Limb (tissue), 2 donors: ENCODE measurements around the gene PLPPR3.

ENCODE experiments used
- DNase-seq, 2 donors: peaks; one replicate each; pipeline ENCODE4 v3.0.0-alpha.2; 2016; ENCODE audit errors: extremely low spot score in 2 of 2

PLPPR3 gene, protein sequence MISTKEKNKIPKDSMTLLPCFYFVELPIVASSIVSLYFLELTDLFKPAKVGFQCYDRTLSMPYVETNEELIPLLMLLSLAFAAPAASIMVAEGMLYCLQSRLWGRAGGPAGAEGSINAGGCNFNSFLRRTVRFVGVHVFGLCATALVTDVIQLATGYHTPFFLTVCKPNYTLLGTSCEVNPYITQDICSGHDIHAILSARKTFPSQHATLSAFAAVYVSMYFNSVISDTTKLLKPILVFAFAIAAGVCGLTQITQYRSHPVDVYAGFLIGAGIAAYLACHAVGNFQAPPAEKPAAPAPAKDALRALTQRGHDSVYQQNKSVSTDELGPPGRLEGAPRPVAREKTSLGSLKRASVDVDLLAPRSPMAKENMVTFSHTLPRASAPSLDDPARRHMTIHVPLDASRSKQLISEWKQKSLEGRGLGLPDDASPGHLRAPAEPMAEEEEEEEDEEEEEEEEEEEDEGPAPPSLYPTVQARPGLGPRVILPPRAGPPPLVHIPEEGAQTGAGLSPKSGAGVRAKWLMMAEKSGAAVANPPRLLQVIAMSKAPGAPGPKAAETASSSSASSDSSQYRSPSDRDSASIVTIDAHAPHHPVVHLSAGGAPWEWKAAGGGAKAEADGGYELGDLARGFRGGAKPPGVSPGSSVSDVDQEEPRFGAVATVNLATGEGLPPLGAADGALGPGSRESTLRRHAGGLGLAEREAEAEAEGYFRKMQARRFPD

DNA sequence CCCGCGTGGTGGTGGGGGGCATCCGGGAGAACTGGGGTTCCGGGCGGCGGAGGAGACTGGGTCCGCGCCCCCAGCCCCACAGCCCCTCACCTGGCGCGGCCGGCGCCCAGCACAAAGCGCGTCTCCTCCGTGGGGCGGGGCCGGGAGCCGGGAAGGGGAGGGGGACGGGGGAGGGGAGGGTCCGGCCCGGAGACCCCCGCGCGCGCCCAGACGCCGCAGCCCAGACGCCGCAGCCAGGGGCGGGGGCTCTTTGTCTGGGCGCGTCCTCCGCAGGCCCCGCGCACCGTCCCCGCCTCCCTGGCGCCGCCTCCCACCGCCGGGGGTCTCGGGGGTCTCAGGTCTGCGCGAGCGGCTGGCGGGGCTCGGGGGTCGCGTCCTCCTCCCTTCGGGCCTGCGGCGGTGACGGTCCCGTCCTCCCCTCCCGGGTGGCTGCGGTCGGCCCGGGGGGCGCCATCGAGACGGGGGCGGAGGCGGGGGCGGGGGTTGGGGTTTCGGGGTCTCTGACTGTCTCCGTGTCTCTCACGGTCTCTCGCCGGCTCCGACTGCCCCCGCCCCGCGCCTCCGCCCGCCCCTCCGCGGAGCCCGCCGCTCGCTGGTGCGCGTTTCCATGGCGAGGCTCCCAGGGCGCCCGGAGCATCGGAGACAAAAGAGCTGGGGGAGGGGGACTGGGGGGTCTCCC, at the start of gene PLPPR3:
TSS of gene PLPPR3 (minus strand) at position 131 of the 679 bp plus-strand sequence. CDS start 396 bp downstream, outside the sequence.
- DNase-seq, result peak in 1 of 2 donors; percentile 86

DNA sequence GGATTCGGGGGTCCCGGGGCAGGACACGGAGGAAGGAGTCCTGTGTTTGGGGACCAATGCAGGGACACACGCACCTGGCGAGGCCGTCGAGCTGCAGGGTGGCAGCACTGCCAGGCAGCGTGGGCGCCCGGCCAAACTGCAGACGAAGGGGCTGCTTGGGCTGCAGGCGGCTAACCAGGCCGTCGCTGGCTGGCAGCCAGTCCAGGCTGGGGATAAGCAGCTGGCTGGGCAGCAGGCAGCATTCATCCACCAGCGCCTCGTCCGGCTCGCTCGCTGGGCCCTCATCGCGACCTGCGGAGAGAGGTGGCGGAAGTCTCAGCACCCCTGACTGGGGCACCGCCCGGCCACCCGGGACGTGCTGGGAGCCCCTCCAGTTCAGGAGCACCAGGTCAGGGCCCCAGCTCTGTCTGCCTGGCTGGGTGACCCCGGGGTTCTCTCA, 49.2 kb upstream of the PLPPR3 start:
- DNase-seq, result no peak

DNA sequence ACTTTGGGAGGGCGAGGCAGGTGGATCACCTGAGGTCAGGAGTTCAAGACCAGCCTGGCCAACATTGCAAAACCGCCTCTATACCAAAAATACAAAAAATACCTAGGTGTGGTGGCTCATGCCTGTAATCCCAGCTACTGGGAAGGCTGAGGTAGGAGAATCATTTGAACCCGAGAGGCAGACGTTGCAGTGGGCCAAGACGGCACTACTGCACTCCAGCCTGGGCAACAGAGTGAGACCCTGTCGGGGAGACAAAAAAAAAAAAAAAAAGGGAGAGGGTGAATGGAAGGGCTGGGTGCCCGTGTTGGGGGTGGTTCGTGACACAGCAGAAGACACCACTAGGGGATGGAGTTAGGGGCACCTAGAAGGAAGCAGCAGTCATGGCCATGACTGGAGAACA, 48.6 kb upstream of the PLPPR3 start:
- DNase-seq, result no peak

DNA sequence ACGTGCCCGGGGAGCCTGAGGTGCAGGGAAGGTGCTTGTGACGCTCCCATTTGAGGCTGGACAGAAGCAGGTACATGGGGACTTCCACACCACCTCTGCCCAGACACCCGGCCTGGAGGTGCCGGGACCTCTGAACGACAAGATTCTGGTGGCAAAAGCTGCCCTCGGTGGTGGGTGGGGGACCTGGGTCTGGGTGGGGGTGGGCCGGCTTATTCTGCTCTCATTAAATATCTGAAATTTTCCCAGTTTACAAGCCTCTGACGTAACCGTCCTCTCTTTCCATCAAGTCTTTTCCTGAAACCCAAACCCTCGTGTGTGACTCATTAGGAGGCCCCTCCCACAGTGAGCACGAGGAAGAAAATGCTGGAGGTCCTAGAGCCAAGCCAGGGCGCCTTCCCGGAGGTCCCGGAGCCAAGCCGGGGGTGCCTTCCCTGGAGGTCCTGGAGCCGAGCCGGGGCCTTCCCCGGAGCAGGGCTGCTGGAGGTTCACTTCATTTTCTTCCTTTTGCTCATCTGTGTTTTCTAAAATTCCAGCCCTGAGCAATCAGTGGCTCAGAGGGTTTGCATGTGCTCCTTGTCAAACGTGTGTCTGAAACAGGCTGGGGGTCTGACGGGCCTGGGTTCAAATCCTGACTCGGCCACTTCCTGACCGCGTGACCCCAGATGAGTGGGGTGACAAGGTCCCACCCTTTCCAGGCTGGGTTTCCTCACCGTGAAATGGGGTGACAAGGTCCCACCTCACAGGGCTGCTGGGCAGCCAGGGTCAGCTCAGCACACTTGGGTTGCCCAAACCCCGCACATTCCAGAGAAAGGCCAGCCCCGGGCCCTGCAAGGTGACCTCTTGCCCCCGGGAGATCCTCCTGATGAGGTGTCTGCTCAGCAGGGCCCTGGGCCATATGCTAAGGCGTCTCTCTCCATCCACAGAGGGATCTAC, 47.8 kb upstream of the PLPPR3 start:
- DNase-seq, result peak in 1 of 2 donors; percentile 36

DNA sequence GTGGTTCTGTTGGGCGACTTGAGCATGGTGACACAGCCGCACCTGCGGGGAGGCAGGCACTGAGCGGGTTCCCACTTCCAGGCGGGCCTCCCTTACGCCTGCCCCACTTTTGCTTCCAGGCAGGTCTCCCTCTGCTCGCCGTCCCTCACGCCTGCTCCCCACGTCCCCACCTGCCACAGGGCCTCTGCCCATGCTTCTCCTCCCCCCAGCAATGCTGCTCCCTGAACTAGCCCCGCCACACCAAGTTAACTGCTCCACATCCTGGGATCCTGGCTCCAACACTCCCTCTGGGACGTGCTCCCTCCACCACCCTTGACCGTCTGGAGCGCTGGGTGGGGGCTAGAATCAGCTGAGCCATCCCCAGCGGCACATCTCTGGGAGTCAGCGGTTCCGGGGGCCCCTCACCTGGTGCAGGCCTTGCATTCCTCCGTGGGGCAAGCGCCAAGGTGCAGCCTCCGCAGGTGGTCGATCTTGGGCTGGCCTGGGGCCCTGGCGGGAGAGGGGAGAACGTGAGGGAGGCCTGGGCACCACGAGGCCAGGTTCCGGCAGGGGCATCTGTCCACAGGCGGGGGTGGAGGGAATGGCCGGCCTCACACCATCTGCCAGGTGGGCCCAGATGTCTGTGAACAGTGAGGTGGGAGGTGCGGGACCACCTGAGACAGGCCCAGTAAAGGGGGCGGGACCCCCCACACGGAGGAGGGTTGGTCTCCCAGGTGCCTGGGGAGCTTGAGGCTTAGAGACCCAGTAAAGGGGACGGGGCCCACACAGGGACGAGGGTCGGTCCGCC, 46.9 kb upstream of the PLPPR3 start:
- DNase-seq, result no peak

DNA sequence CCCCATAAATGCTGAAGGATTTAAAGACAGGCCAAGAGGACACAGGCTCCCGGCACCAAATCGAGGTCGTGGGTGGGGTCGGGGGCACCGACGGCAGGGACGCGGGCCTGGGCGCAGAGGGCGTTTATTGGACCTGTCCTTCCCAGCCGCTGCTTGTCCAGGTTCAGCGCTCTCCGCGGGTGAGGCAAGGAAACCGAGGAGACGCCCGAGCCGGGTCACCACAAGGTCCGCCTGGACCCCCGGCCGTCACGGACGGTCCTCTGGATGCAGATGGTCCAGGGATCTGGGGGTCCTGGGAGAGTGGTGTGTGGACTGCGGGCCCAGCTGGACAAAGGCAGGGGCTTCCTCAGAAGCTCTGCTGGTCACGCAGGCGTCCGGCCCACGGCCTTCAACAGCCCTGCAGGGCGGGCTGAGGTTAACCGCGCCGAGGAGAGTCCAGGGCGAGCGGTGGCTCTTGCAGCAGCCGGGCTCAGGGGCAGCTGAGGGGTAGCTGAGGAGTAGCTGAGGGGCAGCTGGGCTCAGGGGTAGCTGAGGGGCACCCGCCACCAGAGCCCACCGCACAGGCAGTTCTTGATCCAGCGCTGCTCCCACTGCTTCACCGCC, 46.2 kb upstream of the PLPPR3 start:
- no peak for DNase-seq

DNA sequence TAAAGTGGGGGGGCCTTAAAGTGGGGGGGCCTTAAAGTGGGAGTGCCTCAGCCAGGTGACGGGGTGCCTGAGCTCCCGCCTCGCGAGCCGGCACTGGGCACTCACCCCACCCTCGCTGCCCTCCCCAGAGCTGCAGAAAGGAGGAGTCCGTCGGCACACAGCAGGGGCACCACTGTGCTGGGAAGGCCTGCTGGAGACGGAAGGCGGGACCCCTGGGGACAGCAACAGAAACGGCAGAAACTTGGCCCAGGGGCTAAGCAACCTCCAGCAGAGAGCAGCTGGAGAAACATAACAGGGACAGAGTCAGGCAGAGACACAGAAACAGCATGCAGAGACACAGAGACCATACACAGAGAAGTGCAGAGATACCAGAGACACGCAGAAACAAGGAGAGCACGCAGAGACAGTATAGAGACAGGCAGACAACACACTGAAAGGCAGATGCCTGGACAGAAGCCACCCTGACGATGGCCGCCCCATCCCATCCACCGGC, 45.6 kb upstream of the PLPPR3 start:
- no peak for DNase-seq

DNA sequence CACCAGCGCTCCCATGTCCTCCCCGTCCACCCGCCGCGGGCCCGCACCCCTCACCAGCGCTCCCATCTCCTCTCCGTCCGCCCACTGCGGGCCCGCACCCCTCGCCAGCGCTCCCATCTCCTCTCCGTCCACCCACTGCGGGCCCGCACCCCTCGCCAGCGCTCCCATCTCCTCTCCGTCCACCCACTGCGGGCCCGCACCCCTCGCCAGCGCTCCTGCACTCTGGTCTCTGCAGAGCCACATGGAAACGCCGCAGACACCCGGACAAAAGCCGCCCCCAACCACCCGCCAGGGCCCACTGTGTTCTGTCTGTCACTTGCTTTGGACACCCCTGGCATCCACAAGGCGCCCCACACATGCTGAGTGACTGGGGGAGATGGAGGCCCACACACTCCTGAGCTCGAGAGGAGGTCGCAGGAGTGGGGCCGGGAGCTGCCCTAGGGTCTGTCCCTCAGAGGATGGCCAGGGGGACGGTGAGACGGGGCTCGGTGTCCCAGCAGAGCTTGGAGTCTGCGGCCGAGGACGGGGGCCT, 45.1 kb upstream of the PLPPR3 start:
- DNase-seq, result no peak

DNA sequence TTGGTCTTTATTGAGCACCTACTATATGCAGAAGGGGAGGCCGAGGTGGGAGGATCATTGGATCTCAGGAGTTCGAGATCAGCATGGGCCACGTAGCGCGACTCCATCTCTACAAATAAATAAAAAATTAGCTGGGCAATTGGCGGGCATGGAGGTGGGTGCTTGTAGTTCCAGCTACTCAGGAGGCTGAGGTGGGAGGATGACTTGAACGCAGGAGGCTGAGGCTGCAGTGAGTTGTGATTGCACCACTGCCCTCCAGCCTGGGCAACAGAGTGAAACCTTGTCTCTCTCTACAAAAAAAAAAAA, 41.5 kb upstream of the PLPPR3 start:
- no peak for DNase-seq

DNA sequence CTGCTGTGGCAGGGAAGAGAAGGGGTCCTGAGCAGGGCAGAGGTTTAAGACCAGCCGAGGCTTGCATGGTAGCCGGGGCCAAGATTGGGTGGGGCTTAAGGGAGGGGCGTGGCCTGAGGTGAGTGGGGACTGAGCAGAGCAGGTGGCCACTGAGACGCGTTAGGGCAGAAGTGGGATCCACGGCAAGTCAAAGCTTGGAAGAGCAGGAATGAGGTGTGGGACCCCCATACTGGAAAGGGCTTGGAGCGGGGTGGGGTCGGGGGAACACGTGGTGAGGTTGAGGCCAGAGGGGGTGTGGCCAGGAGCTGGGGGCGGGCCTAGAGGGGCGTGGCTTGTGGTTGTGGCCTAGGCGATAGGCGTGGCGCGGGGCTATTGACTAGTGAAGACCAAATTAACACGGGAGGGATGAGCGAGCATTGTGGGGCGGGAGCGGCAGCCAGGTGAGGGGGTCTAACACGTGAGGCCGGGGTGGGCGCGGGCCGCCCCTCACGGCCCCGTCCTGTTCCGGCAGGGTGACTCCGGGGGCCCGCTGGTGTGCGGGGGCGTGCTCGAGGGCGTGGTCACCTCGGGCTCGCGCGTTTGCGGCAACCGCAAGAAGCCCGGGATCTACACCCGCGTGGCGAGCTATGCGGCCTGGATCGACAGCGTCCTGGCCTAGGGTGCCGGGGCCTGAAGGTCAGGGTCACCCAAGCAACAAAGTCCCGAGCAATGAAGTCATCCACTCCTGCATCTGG, 41.0 kb upstream of the PLPPR3 start:
- peak in 1 of 2 donors; percentile 77 for DNase-seq

DNA sequence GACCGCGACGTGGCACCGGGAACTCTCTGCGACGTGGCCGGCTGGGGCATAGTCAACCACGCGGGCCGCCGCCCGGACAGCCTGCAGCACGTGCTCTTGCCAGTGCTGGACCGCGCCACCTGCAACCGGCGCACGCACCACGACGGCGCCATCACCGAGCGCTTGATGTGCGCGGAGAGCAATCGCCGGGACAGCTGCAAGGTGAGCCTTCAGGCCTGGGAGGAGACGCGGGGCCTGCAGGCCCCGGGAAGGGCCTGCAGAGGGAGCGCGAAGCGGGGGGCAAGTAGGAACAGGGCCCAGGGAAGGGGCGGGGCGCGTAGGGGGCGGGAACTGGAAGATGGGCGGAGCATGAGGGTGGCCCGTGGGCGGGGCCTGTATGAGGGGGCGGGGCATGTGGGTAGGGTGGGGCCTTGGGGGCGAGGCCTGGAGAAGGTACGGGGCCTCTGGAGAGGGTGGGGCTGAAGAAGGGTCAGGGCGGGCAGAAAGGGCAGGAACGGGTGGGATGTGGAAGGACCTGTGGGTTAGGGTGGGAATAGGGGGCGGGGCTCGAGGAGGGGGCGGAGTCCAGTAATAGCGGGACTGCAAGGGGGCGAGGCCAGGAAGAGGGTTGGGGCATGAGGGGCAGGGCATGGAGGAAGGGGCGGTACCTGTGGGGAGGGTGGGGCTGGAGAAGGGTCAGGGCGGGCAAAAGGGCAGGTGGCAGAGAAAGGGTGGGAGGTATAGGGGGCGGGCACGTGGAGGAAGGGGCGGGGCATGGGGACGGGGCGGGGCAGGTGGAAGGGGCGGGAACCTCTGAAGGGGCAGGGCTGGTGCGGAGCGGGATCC, 40.2 kb upstream of the PLPPR3 start:
- no peak for DNase-seq

DNA sequence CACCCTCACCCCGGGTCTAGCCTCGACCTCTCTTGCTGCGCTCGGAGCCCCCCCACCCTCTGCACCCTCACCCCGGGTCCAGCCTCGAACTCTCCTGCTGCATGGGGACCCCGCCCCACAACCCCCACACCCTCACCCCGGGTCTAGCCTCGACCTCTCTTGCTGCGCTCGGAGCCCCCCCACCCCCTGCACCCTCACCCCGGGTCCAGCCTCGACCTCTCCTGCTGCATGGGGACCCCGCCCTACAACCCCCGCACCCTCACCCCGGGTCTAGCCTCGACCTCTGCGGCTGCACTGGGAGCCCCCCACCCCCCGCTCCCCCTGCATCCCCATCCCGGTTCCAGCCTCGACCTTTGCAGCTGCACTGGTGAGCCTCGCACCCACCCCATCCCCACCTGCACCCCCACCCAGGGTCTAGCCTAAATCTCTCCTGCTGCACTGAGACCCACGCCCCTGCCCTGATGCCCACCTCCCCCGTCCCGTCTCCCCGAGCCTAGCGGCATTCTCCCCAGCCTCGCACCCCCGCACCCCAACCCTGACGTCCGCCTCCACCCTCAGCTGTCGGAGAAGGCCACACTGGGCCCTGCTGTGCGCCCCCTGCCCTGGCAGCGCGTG, 39.5 kb upstream of the PLPPR3 start:
- no peak for DNase-seq

DNA sequence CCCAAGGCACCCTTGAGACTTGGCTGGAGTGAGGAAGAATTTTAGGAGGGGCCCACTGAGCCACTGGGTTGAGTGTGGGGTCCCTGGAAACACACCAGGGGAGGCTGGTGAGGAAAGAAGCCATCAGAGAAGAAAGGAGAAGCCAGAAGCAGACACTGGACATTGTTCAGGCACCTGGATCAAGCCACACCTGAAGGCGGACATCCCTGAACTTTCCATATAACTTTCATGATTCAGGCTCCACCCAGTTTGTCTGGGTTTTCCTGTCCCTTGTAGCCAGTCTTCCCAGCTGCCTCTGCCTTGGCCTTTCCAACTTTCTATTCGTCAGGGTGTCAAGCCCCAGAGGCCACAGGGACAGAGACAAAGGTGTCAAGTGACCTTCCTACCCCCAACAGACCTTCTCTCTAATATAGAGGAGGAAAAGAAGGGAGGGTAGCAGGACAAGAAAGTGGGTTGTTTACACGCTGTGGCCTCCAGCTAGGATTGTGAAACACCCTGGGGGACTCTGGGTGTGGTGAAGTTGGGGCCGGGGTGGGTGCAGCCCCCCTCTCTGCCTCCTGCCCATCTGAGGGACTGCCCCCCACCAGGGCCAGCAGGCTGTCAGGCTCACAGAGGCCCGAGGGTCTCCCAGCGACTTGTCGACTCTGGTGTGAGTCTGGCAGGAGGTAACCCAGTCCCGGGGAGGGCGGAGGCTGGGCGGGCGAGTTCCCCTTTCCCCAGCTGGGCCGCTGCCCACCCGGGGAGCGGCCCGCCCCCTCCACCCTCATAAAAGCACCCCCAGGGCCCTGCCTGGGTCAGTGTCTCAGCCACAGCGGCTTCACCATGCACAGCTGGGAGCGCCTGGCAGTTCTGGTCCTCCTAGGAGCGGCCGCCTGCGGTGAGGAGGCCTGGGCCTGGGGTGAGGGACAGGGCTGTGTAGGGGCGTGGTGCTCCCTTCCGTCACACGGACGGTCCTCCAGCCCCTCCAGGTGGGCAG, 37.4 kb upstream of the PLPPR3 start, which contains the start of gene CFD:
TSS of gene CFD (plus strand) at position 797 of the 976 bp plus-strand sequence. CDS start at position 823, 26 bp downstream.
- no peak for DNase-seq

DNA sequence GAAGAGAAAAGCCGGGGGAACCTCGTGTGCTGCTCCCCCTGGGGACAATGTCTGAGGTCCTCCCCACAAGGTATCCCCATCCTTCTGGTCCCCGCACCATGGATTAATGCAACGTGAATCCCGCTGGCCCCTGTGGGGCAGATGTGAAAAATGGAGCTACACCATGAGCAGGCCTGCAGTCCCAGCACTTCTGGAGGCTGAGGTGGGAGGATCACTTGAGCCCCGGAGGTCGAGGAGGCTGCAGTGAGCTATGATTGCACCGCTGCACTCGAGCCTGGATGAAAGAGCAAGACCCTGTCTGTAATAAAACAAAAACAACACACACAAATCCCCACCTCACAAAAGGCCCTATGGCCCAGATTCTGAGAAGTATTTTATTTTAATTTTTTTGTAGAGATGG, 36.5 kb upstream of the PLPPR3 start:
- DNase-seq, result no peak

DNA sequence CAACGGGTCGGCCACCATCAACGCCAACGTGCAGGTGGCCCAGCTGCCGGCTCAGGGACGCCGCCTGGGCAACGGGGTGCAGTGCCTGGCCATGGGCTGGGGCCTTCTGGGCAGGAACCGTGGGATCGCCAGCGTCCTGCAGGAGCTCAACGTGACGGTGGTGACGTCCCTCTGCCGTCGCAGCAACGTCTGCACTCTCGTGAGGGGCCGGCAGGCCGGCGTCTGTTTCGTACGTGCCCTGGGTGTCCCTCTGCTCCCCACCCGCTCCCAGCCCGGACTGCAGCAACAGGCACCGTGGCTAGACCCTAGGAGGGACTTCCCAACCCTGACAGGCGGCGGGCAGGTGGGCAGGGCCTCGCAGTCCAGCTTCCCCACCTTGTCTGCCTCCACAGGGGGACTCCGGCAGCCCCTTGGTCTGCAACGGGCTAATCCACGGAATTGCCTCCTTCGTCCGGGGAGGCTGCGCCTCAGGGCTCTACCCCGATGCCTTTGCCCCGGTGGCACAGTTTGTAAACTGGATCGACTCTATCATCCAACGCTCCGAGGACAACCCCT, 33.9 kb upstream of the PLPPR3 start:
- no peak for DNase-seq

DNA sequence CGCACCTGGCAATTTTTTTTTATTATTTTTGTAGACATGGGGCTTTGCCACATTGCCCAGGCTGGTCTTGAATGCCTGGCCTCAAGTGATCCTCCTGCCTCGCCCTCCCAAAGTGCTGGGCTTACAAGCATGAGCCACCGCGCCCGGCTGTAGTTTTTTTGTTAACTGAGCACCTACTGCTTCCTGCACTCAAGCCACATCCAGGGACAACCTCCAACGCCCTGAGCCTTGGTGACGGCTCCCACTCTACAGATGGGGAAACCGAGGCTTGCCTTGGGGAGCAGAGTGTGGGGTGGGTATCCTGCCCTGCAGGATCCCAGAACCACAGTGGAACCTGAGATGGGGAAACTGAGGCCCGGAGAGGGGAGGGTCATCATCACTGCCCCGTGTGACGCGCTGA, 33.4 kb upstream of the PLPPR3 start:
- DNase-seq, result no peak
